Renal cortex interstitium (tissue), 11 donors: ENCODE measurements around the gene PCDHGA2. TPM values are rescaled to one million over a fixed set of nuclear protein-coding genes. Genes with fewer than 3 reads are reported as not detected.
"Not testable (repeated sequence)": the region's sequence is repeated elsewhere in the genome, so short reads cannot be mapped to it uniquely, and the experiment has no call there.

Experiments
- DNase-seq, 11 donors: peaks; one replicate each; pipeline ENCODE4 v3.0.0-alpha.2; 2013; ENCODE audit warnings: low read depth in 9 of 11, low spot score in 4 of 11; ENCODE audit errors: extremely low read depth in 1 of 11
- polyA plus RNA-seq, 3 donors: library from polyadenylated mRNA; unstranded; fragments of 120-200 nt; gene quantifications; one replicate each; pipeline ENCODE4 v1.2.1, GENCODE V29; 2013; ENCODE audit not compliant: insufficient read length in 3 of 3

Gene PCDHGA2
- polyA plus RNA-seq, 3 donors, result 6.0 to 7.9 (median 6.1) TPM

- no peak for DNase-seq
These were observed 31.7 kb downstream of the PCDHGA2 start, which contains the start of gene PCDHGB3 for GRCh38 chr5:141369994-141370848. TSS of gene PCDHGB3 (plus strand) at chr5:141370242. CDS start at chr5:141370395, 153 bp downstream.

GRCh38 chr5:141371572-141372475 is 33.3 kb downstream of the PCDHGA2 start:
- DNase-seq, result no peak

GRCh38 chr5:141373673-141374317 is 35.2 kb downstream of the PCDHGA2 start, which contains the start of gene PCDHGA6:
TSS of gene PCDHGA6 (plus strand) at chr5:141373891. CDS start at chr5:141374084, 193 bp downstream.
- no peak for DNase-seq

DNA sequence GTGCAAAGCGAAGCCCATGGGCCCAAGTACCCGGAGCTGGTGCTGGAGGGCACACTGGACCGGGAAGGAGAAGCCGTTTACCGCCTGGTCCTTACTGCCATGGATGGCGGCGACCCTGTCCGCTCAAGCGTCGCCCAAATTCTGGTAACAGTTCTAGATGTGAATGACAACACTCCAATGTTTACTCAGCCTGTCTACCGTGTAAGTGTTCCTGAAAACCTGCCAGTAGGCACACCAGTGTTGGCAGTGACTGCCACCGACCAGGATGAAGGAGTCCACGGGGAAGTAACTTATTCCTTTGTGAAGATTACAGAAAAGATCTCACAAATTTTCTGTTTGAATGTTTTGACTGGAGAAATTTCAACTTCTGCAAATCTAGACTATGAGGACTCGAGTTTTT is 36.1 kb downstream of the PCDHGA2 start:
- no peak for DNase-seq

- not testable (repeated sequence) for DNase-seq
These were observed 37.0 kb downstream of the PCDHGA2 start for GRCh38 chr5:141375444-141376155.

DNA sequence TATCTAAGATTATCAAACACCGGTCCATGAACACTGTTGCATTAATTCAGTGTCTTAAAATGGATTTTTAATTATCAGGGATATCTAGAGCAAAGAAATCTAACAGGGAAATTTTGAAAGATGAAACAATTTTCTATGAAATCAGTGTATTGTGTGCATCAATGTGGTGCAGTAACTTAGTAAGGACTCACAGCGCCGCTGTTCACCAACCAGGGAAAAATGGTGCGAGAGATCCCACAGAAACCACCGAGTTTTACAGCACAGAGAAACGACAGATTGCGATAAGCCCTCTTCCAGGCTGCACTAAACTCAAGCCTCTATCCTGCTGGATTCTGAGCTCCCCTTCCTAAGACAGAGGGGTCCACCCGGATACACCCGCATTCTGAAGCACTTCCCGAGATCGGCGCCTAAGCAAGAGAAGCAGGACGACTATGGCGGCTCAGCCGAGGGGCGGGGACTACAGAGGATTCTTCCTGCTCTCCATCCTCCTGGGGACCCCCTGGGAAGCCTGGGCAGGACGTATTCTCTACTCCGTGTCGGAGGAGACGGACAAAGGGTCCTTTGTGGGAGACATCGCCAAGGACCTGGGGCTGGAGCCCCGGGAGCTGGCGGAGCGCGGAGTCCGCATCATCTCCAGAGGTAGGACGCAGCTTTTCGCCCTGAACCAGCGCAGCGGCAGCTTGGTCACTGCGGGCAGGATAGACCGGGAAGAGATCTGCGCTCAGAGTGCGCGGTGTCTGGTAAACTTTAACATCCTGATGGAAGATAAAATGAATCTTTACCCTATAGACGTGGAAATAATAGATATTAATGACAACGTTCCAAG is 44.1 kb downstream of the PCDHGA2 start, which contains the start of gene PCDHGA7:
Gene PCDHGA7 (plus strand): TSS at position 274 of the 826 bp plus-strand sequence. CDS start 158 bp downstream, at position 432.
- no peak for DNase-seq

GRCh38 chr5:141383345-141383744 is 44.8 kb downstream of the PCDHGA2 start:
- no peak for DNase-seq

DNA sequence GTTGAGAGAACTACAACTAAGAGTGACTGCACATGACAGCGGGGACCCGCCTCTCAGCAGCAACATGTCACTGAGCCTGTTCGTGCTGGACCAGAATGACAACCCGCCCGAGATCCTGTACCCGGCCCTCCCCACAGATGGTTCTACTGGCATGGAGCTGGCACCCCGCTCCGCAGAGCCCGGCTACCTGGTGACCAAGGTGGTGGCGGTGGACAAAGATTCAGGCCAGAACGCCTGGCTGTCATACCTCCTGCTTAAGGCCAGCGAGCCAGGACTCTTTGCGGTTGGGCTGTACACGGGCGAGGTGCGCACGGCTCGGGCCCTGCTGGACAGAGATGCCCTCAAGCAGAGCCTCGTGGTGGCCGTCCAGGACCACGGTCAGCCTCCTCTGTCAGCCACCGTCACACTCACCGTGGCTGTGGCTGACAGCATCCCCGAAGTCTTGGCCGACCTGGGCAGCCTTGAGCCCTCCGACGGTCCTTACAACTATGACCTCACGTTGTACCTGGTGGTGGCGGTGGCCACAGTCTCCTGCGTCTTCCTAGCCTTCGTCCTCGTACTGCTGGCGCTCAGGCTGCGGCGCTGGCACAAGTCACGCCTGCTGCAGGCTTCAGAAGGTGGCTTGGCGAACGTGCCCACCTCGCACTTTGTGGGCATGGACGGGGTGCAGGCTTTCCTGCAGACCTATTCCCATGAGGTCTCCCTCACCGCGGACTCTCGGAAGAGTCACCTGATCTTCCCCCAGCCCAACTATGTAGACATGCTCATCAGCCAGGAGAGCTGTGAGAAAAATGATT is 46.1 kb downstream of the PCDHGA2 start:
- DNase-seq, result no peak

DNA sequence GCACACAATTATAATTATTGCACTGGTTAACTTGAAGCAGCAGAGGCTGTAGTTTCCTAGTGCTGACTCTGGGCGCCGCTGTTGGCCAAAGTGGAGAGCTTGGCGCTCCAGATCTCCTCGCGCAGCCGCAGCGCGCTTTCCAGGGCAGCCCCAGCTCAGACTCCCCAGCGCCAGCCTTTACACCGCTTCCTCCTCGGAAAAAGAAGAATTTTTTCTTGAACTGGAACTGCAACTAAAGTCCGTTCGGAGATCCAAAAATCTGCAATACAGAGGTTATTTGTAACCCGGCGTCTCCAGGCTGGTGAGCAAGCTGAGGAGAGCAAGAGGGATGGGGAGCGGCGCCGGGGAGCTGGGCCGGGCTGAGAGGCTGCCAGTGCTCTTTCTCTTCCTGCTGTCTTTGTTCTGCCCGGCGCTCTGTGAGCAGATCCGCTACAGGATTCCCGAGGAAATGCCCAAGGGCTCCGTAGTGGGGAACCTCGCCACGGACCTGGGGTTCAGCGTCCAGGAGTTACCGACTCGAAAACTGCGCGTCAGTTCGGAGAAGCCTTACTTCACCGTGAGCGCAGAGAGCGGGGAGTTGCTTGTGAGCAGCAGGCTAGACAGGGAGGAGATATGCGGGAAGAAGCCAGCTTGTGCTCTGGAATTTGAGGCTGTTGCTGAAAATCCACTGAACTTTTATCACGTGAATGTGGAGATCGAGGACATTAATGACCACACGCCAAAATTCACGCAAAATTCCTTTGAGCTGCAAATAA is 49.2 kb downstream of the PCDHGA2 start, which contains the start of gene PCDHGB4:
Gene PCDHGB4 (plus strand): TSS at position 142 of the 755 bp plus-strand sequence. CDS start 187 bp downstream, at position 329.
- DNase-seq, result not testable (repeated sequence)

- no peak for DNase-seq
These were observed 50.1 kb downstream of the PCDHGA2 start for GRCh38 chr5:141388661-141389060.

DNA sequence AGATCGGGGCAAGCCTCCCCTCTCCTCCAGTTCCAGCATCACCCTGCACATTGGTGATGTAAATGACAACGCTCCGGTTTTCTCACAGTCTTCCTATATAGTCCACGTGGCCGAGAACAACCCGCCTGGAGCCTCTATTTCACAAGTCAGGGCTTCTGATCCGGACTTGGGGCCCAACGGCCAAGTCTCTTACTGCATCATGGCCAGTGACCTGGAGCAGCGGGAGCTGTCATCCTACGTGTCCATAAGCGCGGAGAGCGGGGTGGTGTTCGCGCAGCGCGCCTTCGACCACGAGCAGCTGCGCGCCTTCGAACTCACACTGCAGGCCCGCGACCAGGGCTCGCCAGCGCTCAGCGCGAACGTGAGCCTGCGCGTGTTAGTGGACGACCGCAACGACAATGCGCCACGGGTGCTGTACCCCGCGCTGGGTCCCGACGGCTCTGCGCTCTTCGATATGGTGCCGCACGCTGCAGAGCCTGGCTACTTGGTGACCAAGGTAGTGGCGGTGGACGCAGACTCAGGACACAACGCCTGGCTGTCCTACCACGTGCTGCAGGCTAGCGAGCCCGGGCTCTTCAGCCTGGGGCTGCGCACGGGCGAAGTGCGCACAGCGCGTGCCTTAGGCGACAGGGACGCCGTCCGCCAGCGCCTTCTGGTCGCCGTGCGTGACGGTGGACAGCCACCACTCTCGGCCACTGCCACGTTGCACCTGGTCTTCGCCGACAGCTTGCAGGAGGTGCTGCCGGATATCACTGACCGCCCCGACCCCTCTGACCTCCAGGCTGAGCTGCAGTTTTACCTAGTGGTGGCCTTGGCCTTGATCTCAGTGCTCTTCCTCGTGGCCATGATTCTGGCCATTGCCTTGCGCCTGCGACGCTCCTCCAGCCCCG is 50.8 kb downstream of the PCDHGA2 start:
- DNase-seq, result no peak

- DNase-seq, result no peak
These were observed 54.1 kb downstream of the PCDHGA2 start, which contains the start of gene PCDHGA8 for GRCh38 chr5:141392429-141393198. TSS of gene PCDHGA8 (plus strand) at chr5:141392633. CDS start at chr5:141392814, 181 bp downstream.
